Upper lobe of left lung (tissue), 6 donors: ENCODE measurements around the gene RAP2B. TPM values are rescaled to one million over a fixed set of nuclear protein-coding genes. Genes with fewer than 3 reads are reported as not detected.

Experiments
- ATAC-seq, 2 donors: fragments of 200-7000 bp; cut with Tn5 transposase; one replicate each; pipeline ENCODE4 v1.9.1; 2022; ENCODE audit warnings: mild to moderate bottlenecking in 2 of 2, moderate library complexity in 2 of 2; ENCODE audit not compliant: low FRiP score in 2 of 2
- DNase-seq, 2 donors: peaks; one replicate each; pipeline ENCODE4 v3.0.0-alpha.2; 2019 to 2020
- H3K27ac ChIP-seq, 4 donors: fragments of 200-600 bp; sonication (generic); one replicate each; pipeline ENCODE4 v1.5.1; 2016 to 2019
- H3K27me3 ChIP-seq, 4 donors: fragments of 200-600 bp; sonication (generic); one replicate each; pipeline ENCODE4 v1.5.1; 2017 to 2019
- H3K36me3 ChIP-seq, 4 donors: fragments of 200-600 bp; sonication (generic); one replicate each; pipeline ENCODE4 v1.5.1; 2016 to 2019
- H3K4me1 ChIP-seq, 4 donors: fragments of 200-600 bp; sonication (generic); one replicate each; pipeline ENCODE4 v1.5.1; 2018 to 2019
- H3K4me3 ChIP-seq, 4 donors: fragments of 200-600 bp; sonication (generic); one replicate each; pipeline ENCODE4 v1.5.1; 2017 to 2019; ENCODE audit warnings: mild to moderate bottlenecking in 2 of 4, moderate library complexity in 1 of 4
- H3K9me3 ChIP-seq, 4 donors: fragments of 200-600 bp; sonication (generic); one replicate each; pipeline ENCODE4 v1.5.1; 2018 to 2019
- EP300 ChIP-seq, 4 donors: sonication (generic); formaldehyde crosslinking; IDR thresholded peaks; one replicate each; pipeline ENCODE4 v1.5.1; 2017; ENCODE audit warnings: antibody characterized with exemption in 4 of 4, control low read depth in 2 of 4
- POLR2A ChIP-seq, 4 donors: fragments of 450-650 bp; IDR thresholded peaks; one replicate each; pipeline ENCODE4 v1.5.1; 2016 to 2017; ENCODE audit warnings: antibody characterized with exemption in 4 of 4, mild to moderate bottlenecking in 2 of 4
- POLR2AphosphoS5 ChIP-seq, 2 donors: sonication (generic); formaldehyde crosslinking; IDR thresholded peaks; one replicate each; pipeline ENCODE4 v1.5.1; 2017; ENCODE audit warnings: antibody characterized with exemption in 2 of 2
- WGBS, 2 donors: methylation state at CpG; one replicate each; pipeline ENCODE4 v1.1.5; 2017 to 2018; 5-methylcytosine and 5-hydroxymethylcytosine counted together
- total RNA-seq, 6 donors: library from RNA; depleted of rRNA in 4 of 6; stranded (reverse); fragments of >200 nt in 4 of 6; gene quantifications; one replicate each; pipeline versions ENCODE4 v1.1.0 to v1.2.1, GENCODE V29; 2016 to 2021
- TF ChIP-seq, protein P1 (sequence below), 6 experiments: fragments of 450-650 bp in 4 of 6; fragments of 200-600 bp in 2 of 6; sonication (generic) in 2 of 6; IDR thresholded peaks; one replicate each; pipeline ENCODE4 v1.5.1; 2016 to 2019; ENCODE audit warnings: antibody characterized with exemption in 6 of 6
- donor health status: DM: no; HTN: no; CAD: no; lungs with moderate emphysema.
- donor health status: DM: no; HTN: yes; CAD: no; lungs with severe emphysema.

RAP2B gene
- total RNA-seq, 6 donors from 2014 or later: 12.3 to 32.0 (median 22.9) TPM

DNA sequence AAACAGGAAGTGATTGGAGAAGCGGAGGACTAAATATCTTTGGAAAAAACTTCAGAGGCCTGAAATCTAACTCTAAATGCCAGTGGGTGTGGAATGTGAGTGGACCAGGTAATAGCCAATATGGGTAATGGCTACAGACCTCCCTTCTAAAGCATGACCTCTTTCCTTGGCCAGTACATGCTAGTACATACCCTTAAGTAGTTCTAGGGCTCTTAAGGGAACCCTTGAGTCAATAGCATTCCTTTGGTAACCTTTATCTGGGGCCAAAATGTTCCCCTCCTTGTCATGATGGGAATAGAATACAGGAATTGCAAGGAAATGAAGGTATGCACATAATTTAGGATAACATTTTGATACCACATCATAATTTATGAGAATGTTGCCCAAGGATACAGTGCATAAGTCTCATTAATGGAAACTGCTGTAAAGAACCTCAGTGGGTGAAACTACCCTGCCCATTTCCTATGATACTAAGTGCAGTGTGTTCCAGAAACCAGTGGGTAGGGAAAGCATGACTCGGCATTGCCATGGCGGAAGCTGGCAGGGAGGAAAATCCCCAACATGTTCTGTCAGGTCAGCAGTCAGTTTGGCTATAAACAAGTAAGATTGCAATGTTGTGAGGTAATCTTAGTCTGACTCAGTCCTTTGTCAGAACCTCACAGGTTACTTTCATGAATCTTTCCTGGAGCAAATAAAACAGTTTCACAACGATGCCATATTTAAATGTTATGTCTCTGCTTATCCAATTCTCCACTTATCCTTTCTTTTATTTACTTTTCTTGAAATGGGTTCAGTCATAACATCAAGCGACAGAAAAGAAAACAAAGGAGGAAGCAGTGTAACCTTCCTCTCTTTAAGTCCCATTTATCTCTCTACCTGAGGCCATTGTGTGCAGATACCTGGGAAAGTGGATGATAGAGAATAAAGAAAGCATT, 23.5 kb upstream of the RAP2B start:
- ATAC-seq: peak; percentile 93
- Histone ChIP-seq H3K9me3 (no peaks in the 10 kb centered on the region), H3K4me1 (peaks cover 5 to 20% (median 11%) of the 10 kb centered on the region in 4 donors), H3K27ac (peak overlapping the region; percentile 37 to 79 (median 64)), H3K27me3 (no peaks in the 10 kb centered on the region), H3K4me3 (no peak overlapping the region), H3K36me3 (no peaks in the 10 kb centered on the region)
- DNase-seq: peak in 1 of 2 donors; percentile 88
- TF ChIP-seq POLR2A (IDR thresholded peaks at IDR 0.05) (no peak), EP300 (IDR thresholded peaks at IDR 0.05) (peak in 3 of 4 donors; percentile 75 to 95 (median 90)), POLR2AphosphoS5 (IDR thresholded peaks at IDR 0.05) (peak; percentile 73 to 78)
- WGBS, 2 donors: 39 to 42% methylated on average over 5 of the region's 5 CpGs

DNA sequence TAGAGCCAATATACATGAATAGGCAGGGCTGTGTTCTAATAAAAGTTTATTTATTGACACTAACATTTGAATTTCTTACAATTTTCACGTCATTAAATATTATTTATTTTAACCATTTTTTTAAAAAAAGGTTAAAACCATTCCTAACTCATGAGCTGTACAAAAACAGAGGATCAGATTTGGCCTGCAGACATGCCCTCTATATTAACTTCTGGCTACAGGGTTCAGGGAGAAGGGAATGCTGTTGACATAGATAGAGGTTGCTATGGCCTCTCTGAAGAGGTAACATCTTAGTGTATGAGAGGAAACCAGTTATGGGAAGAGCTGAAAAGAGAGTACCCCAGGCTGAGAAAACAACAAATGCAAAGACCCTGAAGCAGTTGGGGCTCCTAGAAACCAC, 19.1 kb upstream of the RAP2B start:
- TF ChIP-seq, protein P1, sequence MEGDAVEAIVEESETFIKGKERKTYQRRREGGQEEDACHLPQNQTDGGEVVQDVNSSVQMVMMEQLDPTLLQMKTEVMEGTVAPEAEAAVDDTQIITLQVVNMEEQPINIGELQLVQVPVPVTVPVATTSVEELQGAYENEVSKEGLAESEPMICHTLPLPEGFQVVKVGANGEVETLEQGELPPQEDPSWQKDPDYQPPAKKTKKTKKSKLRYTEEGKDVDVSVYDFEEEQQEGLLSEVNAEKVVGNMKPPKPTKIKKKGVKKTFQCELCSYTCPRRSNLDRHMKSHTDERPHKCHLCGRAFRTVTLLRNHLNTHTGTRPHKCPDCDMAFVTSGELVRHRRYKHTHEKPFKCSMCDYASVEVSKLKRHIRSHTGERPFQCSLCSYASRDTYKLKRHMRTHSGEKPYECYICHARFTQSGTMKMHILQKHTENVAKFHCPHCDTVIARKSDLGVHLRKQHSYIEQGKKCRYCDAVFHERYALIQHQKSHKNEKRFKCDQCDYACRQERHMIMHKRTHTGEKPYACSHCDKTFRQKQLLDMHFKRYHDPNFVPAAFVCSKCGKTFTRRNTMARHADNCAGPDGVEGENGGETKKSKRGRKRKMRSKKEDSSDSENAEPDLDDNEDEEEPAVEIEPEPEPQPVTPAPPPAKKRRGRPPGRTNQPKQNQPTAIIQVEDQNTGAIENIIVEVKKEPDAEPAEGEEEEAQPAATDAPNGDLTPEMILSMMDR (IDR thresholded peaks at IDR 0.05): no peak
- TF ChIP-seq POLR2AphosphoS5 (IDR thresholded peaks at IDR 0.05): no peak
- no peak for TF ChIP-seq POLR2A (IDR thresholded peaks at IDR 0.05)
- no peak for TF ChIP-seq EP300 (IDR thresholded peaks at IDR 0.05)

DNA sequence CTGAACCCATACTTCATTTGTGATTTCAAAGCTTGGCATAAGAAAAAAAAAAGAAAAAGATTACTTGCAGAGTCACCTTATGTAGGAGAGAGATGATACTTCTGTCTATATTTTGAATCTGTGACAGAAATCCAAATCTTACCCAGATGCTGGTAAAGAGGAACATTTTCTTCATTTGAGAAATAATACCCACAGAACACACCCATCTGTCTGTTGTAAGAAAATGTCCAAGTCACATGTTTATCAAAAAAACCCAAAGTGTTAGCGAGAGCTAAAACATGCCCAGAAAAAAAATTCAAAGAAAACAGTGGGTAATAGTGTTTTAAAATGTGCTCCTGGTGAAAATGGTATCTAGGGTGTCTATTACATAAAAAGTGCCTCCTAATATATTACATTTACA, 18.0 kb upstream of the RAP2B start:
- no peak for ATAC-seq

More for the DNA sequence above, 19.1 kb upstream of the RAP2B start:
- 74 to 80% methylated on average over 1 of the region's 1 CpG for WGBS, 2 donors
- no peak overlapping the region for H3K4me3 ChIP-seq
- H3K27ac ChIP-seq: no peak overlapping the region
- H3K36me3 ChIP-seq: no peaks in the 10 kb centered on the region
- ATAC-seq: no peak
- H3K9me3 ChIP-seq: no peaks in the 10 kb centered on the region
- no peaks in the 10 kb centered on the region for H3K27me3 ChIP-seq
- peaks cover 5 to 16% (median 9%) of the 10 kb centered on the region in 4 donors for H3K4me1 ChIP-seq
- DNase-seq: no peak

DNA sequence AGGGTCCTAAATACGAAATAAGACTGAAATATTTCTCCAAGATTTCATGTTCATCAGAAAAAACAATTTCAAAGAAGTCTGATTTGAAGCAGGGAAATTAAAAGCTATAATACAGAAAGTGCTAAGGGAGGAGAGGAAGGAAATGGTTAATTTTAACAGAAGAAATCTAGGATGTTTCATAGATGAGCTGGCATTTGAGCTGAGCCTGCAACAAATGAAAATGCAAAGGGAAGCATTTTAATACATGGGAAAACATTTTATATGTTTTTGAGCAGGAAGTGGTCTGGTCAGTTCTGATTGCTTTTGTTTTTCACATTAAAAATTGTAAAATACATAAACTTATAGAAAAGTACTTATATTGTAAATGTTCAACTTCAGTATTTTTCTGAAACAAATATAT, 17.2 kb upstream of the RAP2B start:
- no peak for ATAC-seq
- H3K4me1 ChIP-seq: no peaks in the 10 kb centered on the region
- WGBS, 2 donors: 83 to 89% methylated on average over 1 of the region's 1 CpG

More for the DNA sequence above, 18.0 kb upstream of the RAP2B start:
- Histone ChIP-seq H3K27me3 (no peaks in the 10 kb centered on the region), H3K9me3 (no peaks in the 10 kb centered on the region), H3K27ac (no peak overlapping the region), H3K4me1 (peaks cover 2 to 6% (median 4%) of the 10 kb centered on the region in 4 donors), H3K36me3 (no peaks in the 10 kb centered on the region), H3K4me3 (no peak overlapping the region)
- no peak for DNase-seq
- TF ChIP-seq EP300 (IDR thresholded peaks at IDR 0.05) (no peak), POLR2A (IDR thresholded peaks at IDR 0.05) (no peak)
- WGBS, 2 donors: 59 to 81% methylated on average over 1 of the region's 1 CpG

DNA sequence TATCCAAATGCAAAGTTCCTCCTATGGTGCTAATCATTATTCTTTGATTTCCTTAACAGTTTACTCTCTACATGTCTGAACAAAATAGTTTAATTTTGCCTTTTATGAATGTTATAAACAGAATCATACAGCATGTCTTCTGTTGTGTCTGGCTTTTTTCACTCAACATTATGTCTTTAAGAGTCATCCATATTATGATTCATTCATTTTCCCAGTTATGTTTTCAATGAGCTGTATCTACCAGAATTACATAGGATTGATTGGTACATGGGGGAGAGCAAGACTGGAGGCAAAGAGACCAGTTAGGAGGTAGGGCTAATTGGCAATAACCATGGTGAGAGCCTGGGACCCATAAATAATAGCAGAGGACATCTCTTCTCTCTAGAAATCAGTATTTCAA, 16.6 kb upstream of the RAP2B start:
- no peak overlapping the region for H3K4me3 ChIP-seq
- no peaks in the 10 kb centered on the region for H3K4me1 ChIP-seq
- no peaks in the 10 kb centered on the region for H3K9me3 ChIP-seq
- no peak for TF ChIP-seq EP300 (IDR thresholded peaks at IDR 0.05)
- TF ChIP-seq POLR2A (IDR thresholded peaks at IDR 0.05): no peak
- TF ChIP-seq, protein P1 (IDR thresholded peaks at IDR 0.05): no peak
- TF ChIP-seq POLR2AphosphoS5 (IDR thresholded peaks at IDR 0.05): no peak
- DNase-seq (no peak), ATAC-seq (no peak)
- H3K27ac ChIP-seq: no peak overlapping the region
- H3K27me3 ChIP-seq: no peaks in the 10 kb centered on the region
- no peaks in the 10 kb centered on the region for H3K36me3 ChIP-seq

More for the DNA sequence above, 17.2 kb upstream of the RAP2B start:
- DNase-seq: no peak
- no peak overlapping the region for H3K4me3 ChIP-seq
- no peak for TF ChIP-seq POLR2AphosphoS5 (IDR thresholded peaks at IDR 0.05)
- no peak for TF ChIP-seq POLR2A (IDR thresholded peaks at IDR 0.05)
- TF ChIP-seq, protein P1 (IDR thresholded peaks at IDR 0.05): no peak
- TF ChIP-seq EP300 (IDR thresholded peaks at IDR 0.05): no peak
- no peaks in the 10 kb centered on the region for H3K27me3 ChIP-seq
- H3K9me3 ChIP-seq: no peaks in the 10 kb centered on the region
- no peaks in the 10 kb centered on the region for H3K36me3 ChIP-seq
- H3K27ac ChIP-seq: no peak overlapping the region
